GM21526 (cell line): ENCODE measurements around the gene CYP8B1.

Experiments used
- ATAC-seq: cut with Tn5 transposase; IDR thresholded peaks from one replicate; pipeline ENCODE4 v1.9.1; 2021; ENCODE audit warnings: moderate library complexity; ENCODE audit not compliant: unreplicated experiment, low FRiP score

CYP8B1 gene

GRCh38 chr3:42855547-42856380 is 19.9 kb downstream of the CYP8B1 start:
- ATAC-seq = no peak

- no peak for ATAC-seq
These were observed 20.5 kb downstream of the CYP8B1 start for GRCh38 chr3:42855219-42855546.

GRCh38 chr3:42853739-42854302 is 21.9 kb downstream of the CYP8B1 start:
- ATAC-seq = no peak

GRCh38 chr3:42853056-42853455 is 22.6 kb downstream of the CYP8B1 start:
- ATAC-seq = no peak

GRCh38 chr3:42852441-42852840 is 23.2 kb downstream of the CYP8B1 start:
- no peak for ATAC-seq

- ATAC-seq = no peak
These were observed 24.3 kb downstream of the CYP8B1 start for GRCh38 chr3:42851228-42851834.

- no peak for ATAC-seq
These were observed 25.4 kb downstream of the CYP8B1 start for GRCh38 chr3:42850263-42850662.

GRCh38 chr3:42849017-42849416 is 26.7 kb downstream of the CYP8B1 start:
- no peak for ATAC-seq

- no peak for ATAC-seq
These were observed 27.9 kb downstream of the CYP8B1 start for GRCh38 chr3:42847731-42848130.

GRCh38 chr3:42846685-42847522 is 28.8 kb downstream of the CYP8B1 start:
- no peak for ATAC-seq

GRCh38 chr3:42844815-42845214 is 30.9 kb downstream of the CYP8B1 start:
- no peak for ATAC-seq

GRCh38 chr3:42844412-42844713 is 31.3 kb downstream of the CYP8B1 start:
- ATAC-seq = no peak

- ATAC-seq = no peak
These were observed 31.8 kb downstream of the CYP8B1 start for GRCh38 chr3:42843713-42844411.

- ATAC-seq = no peak
These were observed 34.3 kb downstream of the CYP8B1 start for GRCh38 chr3:42841332-42841731.

GRCh38 chr3:42839616-42840015 is 36.1 kb downstream of the CYP8B1 start:
- ATAC-seq = peak; percentile 95

GRCh38 chr3:42838571-42838970 is 37.1 kb downstream of the CYP8B1 start:
- ATAC-seq = no peak

GRCh38 chr3:42836150-42837123 is 39.2 kb downstream of the CYP8B1 start:
- ATAC-seq = no peak

GRCh38 chr3:42831321-42831713 is 44.4 kb downstream of the CYP8B1 start:
- ATAC-seq = no peak
